ENCODE data around the gene FAM234B.
A peak's percentile ranks its signal among the peaks of the same experiment; 100 is the strongest.

FAM234B gene

DNA sequence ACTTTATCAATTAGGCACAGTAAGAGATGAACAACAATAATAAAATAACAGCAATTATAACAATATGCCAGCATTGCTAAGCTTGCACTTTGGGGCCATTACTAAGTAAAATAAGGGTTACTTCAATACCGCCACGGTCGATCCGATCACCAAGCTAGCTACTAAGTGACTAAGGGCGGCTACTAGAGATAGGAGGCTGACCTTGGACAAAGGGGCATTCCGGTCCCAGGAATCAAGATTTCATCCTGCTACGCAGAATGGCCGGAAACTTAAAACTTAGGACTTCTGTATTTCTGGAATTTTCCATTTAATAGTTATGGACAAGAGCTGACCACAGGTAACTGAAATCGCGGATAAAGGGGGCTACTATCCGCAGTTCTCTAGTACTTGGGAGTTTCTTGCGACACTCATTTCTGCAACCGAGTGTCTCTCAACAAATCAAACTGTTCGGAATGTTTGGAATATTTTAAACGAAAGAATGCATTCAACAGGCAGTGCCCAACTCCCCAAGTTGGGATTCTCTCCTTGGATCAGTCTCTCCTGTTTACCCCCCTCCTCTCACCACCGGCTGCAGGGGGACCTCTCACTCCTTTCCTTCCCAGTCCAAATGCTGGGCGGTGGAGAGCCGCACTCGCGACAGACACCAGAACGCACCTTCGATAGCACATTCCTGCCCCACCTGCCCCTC lies 44.8 kb upstream of the FAM234B start:
- Histone ChIP-seq H3K36me3 (ENCODE audit: low read length) (no peaks in the 10 kb centered on the region), H3K4me2 (ENCODE audit: low read depth, low read length, poor library complexity, severe bottlenecking) (no peak overlapping the region), H3F3A (ENCODE audit: insufficient read depth) (no peaks in the 10 kb centered on the region), H3K79me2 (ENCODE audit: insufficient read depth, low read length) (no peaks in the 10 kb centered on the region), H3K27ac (ENCODE audit: low read depth, low read length) (no peak overlapping the region), H3K9me3 (ENCODE audit: insufficient read depth, low read length) (no peaks in the 10 kb centered on the region), H3K4me3 (ENCODE audit: insufficient read depth, low read length, poor library complexity, severe bottlenecking) (no peak overlapping the region), H3K27me3 (ENCODE audit: low read length) (no peaks in the 10 kb centered on the region), H2AFZ (ENCODE audit: low read depth, low read length, severe bottlenecking) (no peak overlapping the region), H3K9me2 (replicated peaks; ENCODE audit: insufficient read depth, low read length) (no peaks in the 10 kb centered on the region), H3K9ac (ENCODE audit: low read length) (no peak overlapping the region), H4K20me1 (ENCODE audit: low read depth, low read length) (no peaks in the 10 kb centered on the region)
- no peak for TF ChIP-seq EZH2phosphoT487 (conservative IDR thresholded peaks at IDR 0.05; ENCODE audit: low read length)
- TF ChIP-seq, protein P1, sequence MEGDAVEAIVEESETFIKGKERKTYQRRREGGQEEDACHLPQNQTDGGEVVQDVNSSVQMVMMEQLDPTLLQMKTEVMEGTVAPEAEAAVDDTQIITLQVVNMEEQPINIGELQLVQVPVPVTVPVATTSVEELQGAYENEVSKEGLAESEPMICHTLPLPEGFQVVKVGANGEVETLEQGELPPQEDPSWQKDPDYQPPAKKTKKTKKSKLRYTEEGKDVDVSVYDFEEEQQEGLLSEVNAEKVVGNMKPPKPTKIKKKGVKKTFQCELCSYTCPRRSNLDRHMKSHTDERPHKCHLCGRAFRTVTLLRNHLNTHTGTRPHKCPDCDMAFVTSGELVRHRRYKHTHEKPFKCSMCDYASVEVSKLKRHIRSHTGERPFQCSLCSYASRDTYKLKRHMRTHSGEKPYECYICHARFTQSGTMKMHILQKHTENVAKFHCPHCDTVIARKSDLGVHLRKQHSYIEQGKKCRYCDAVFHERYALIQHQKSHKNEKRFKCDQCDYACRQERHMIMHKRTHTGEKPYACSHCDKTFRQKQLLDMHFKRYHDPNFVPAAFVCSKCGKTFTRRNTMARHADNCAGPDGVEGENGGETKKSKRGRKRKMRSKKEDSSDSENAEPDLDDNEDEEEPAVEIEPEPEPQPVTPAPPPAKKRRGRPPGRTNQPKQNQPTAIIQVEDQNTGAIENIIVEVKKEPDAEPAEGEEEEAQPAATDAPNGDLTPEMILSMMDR (IDR thresholded peaks at IDR 0.05; ENCODE audit: insufficient read depth, low read length, poor library complexity, severe bottlenecking): no peak

DNA sequence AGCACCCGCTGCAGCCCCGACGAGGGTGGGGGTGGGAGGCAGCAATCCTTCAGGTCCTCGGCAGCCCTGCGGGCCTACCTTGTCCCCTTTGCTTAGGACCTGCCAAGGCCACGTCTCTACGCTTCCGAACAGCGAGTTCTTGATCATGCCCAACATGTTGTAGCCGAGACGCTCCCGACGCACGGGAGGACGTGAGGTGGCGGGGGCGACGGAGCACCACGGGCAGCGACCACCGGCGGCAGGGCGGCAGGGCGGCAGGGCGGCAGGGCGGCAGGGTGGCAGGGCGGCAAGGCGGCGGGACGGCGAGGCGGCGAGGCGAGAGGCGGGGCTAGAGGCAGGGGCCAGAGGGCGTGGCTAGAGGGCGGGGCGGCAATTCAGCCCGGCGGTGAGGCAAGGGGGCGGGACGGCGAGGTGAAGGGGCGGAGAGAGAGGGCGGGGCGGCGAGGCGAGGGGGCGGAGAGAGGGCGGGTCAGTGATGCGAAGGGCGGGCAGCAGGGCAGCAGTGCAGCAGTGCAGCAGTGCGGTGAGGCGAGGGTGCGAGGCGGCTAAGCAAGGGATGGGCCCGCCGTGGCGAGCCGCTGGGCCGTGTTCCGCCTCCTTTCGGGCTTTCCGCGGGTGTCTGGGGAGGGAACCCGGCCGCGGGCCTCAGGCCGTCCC lies 44.1 kb upstream of the FAM234B start, which contains the start of gene HEBP1:
HEBP1 (minus strand) TSS at position 307 of the 657 bp plus-strand sequence; CDS start at position 156, 151 bp downstream.
- H3K9me3 ChIP-seq (ENCODE audit: insufficient read depth, low read length): no peaks in the 10 kb centered on the region
- no peak within 1 kb of the TSS for H2AFZ ChIP-seq (ENCODE audit: low read depth, low read length, severe bottlenecking)
- H3K4me2 ChIP-seq (ENCODE audit: low read depth, low read length, poor library complexity, severe bottlenecking): peak within 1 kb of the TSS; percentile 57
- H3K27me3 ChIP-seq (ENCODE audit: low read length): no peaks in the 10 kb centered on the region
- no peak within 1 kb of the TSS for H3K27ac ChIP-seq (ENCODE audit: low read depth, low read length)
- H3K79me2 ChIP-seq (ENCODE audit: insufficient read depth, low read length): no peaks in the 10 kb centered on the region
- H3K9me2 ChIP-seq (replicated peaks; ENCODE audit: insufficient read depth, low read length): no peaks in the 10 kb centered on the region
- TF ChIP-seq, protein P1 (IDR thresholded peaks at IDR 0.05; ENCODE audit: insufficient read depth, low read length, poor library complexity, severe bottlenecking): no peak
- no peak for TF ChIP-seq EZH2phosphoT487 (conservative IDR thresholded peaks at IDR 0.05; ENCODE audit: low read length)
- no peaks in the 10 kb centered on the region for H4K20me1 ChIP-seq (ENCODE audit: low read depth, low read length)
- H3F3A ChIP-seq (ENCODE audit: insufficient read depth): no peaks in the 10 kb centered on the region
- H3K4me3 ChIP-seq (ENCODE audit: insufficient read depth, low read length, poor library complexity, severe bottlenecking): peak within 1 kb of the TSS; percentile 38
- 0 out of 2 replicates have a peak within 1 kb of the TSS, but pooled peaks have one; percentile 22 for H3K9ac ChIP-seq (ENCODE audit: low read length)
- H3K36me3 ChIP-seq (ENCODE audit: low read length): no peaks in the 10 kb centered on the region

DNA sequence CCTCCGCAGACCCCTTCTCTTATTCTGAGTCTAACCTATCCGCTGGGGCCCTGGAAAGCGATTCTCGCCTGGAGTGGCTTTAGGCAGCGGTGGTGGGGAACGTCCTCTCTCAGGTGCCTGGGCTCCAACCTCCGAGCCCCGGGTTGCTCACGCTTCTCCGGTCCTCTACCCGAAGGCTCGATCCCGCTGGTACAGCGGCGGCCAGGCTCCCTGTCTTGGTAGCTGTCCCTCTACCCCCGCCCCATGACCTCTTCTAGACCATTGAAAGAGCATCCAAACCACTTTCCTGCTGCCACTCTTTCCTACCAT lies 43.6 kb upstream of the FAM234B start:
- H3K79me2 ChIP-seq (ENCODE audit: insufficient read depth, low read length): no peaks in the 10 kb centered on the region
- H3K9me3 ChIP-seq (ENCODE audit: insufficient read depth, low read length): no peaks in the 10 kb centered on the region
- 0 out of 2 replicates have a peak overlapping the region, but pooled peaks have one; percentile 22 for H3K9ac ChIP-seq (ENCODE audit: low read length)
- no peaks in the 10 kb centered on the region for H3K9me2 ChIP-seq (replicated peaks; ENCODE audit: insufficient read depth, low read length)
- peak overlapping the region; percentile 38 for H3K4me3 ChIP-seq (ENCODE audit: insufficient read depth, low read length, poor library complexity, severe bottlenecking)
- TF ChIP-seq, protein P1 (IDR thresholded peaks at IDR 0.05; ENCODE audit: insufficient read depth, low read length, poor library complexity, severe bottlenecking): no peak
- no peaks in the 10 kb centered on the region for H3F3A ChIP-seq (ENCODE audit: insufficient read depth)
- H3K4me2 ChIP-seq (ENCODE audit: low read depth, low read length, poor library complexity, severe bottlenecking): peak overlapping the region; percentile 57
- H3K27me3 ChIP-seq (ENCODE audit: low read length): no peaks in the 10 kb centered on the region
- H3K36me3 ChIP-seq (ENCODE audit: low read length): no peaks in the 10 kb centered on the region
- H2AFZ ChIP-seq (ENCODE audit: low read depth, low read length, severe bottlenecking): no peak overlapping the region
- no peak overlapping the region for H3K27ac ChIP-seq (ENCODE audit: low read depth, low read length)
- H4K20me1 ChIP-seq (ENCODE audit: low read depth, low read length): no peaks in the 10 kb centered on the region

Measured in SU-DHL-6 (cell line).